Medulla oblongata (tissue), 1 donor: ENCODE data around the gene ZMYND8.
"Not testable (repeated sequence)": the region's sequence is repeated elsewhere in the genome, so short reads cannot be mapped to it uniquely, and the experiment has no call there.

Source experiments
- DNase-seq: peaks from one replicate; pipeline ENCODE4 v3.0.0-alpha.2; 2015; ENCODE audit errors: extremely low spot score

Gene ZMYND8

DNA sequence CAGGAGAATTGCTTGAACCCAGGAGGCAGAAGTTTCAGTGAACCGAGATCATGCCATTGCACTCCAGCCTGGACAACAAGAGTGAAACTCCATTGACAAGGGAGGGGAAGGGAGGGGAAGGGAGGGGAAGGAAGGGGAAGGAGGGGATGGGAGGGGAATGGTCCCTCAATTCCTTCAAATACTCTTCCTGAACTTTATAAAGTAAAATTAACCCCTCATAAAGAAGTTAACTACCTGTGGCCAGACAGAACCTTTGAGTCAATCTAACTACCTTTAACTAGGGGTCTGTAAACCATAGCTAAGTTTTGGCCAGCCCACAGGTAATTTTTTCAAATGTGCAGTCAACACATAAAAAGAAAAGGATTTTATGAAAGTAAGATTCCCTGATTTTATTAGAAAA, 131.0 kb downstream of the ZMYND8 start:
- DNase-seq = no peak

DNA sequence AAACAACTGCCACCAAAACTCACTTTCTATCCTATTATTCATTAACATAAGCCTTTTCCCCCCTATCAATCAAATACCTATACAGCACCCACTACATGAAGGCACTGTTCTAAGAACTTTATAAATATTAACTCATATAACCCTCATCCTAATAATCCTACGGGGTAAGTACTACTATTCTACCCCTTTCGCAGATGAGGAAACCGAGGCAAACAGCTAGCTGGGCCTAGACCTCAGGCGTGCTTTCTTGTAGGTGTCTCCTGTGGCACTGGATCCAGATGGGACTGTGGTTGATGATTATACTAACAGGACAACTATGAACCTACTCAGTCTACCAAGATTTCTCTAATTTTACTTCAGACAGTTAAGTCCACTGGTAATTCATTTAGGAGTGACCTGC, 131.6 kb downstream of the ZMYND8 start:
- no peak for DNase-seq

DNA sequence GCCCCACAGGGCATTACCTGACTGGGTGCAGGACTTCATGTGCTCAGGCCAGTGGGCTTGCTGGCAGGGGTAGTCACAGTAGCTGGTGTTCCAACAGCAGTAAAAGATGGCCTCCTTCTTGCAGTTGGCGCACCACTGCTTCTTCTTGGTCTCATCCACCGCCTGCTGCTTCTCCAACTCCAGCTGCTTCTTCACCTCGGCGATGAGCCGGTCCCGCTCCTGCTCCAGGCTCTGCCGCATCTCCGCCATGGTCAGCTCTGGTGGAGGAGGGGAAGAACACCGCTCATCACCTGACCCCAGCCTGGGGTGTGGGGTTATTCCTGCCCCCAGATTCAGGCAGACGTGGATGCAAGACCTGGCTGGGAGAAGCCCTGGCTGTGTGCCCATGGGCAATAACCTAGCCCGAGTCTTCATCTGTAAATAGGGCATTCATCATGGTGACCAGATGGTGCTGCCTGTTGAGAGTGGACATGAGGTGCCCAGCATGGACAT, 132.2 kb downstream of the ZMYND8 start:
- no peak for DNase-seq

DNA sequence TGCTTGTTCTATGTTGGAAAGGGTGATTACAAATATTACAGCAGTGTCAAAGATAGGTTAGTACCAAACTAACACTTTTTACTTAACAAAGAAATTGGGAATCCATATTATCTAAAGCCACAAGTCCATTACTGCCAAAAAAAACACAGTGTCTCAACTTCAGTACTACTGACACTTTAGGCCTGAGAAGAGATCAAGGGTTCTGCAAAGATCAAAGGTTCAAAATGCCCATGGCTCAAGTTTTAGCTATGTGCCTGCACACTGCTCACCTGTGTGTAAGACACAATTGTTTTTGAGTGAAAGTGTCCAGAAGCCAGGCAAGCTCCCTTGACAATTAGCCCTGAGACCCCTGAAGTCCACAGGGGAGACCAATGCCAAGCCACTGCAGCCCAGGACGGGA, 132.6 kb downstream of the ZMYND8 start:
- no peak for DNase-seq

DNA sequence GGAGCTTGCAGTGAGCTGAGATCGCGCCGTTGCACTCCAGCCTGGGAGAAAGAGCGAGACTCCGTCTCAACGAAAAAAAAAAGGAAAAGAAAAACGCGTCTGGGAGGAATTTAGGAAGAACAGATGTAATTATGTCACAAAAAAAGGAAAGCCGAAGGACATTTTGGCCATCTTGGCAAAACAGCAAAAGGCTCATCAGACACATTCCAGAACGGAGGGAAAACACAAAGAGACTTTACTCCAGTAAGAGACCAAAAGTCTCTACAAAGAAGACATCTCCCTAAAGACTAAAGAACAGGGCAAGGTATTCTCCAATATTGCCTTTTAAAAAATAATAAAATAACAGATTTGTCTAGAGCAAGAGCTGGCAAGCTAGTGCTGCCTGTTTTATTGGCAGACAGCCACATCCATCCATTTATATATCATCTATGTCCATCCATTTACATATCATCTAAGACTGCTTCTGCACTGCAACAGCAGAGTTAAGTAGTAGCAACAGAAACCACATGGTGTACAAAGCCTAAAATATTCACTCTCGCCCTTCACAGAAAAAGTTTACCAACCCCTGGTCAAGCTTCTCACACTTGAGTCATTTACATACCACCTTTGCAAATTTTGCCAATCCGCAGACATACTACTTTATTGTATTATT, 133.9 kb downstream of the ZMYND8 start:
- no peak for DNase-seq

DNA sequence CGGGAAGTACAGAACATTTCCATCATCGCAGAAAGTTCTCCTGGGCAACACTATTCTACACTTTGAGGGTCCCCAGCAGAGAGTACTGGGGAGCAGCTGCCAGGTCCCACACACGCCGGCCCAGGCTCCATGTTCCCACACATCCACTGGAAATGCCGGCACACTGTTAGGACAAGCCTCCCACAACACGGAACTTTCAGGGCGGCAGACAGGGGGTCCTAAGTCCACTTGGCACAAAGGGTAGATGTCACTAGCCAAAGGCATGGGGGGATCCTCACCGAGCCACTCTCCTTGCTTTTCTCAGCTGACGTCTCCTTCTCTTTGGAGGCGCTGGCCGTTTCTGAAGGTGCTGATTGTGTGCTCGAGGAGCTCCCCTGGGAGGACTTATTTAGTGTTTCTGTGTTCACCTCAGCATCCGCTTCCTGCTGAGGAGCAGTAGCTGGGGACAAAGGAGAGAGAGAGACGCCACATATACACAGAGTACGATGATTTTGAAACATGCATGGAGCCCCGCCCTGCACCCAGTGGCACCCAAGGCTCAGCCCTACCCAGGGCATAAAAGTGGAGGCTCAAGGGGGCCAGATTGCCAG, 135.4 kb downstream of the ZMYND8 start:
- DNase-seq = no peak

DNA sequence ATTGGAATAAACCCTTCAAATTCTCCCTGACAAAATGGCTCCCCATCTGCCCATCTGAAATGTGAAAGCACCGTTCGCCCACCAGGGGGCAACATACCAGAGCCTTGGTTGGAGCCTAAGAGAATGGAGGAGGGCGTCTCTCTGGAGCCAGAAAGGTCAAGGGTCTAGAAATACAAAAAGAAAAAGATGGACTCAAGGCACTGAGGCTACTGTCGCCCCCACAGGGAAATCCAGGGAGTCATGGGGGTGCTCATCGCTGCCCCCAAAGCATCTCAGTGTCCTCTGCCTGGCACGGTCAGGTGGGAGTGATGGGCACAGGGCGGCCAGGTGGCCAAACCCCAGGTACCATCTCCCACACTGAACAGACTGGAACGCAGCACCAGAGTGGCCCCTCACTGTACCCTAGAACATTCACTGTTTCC, 136.3 kb downstream of the ZMYND8 start:
- DNase-seq = peak; percentile 12

DNA sequence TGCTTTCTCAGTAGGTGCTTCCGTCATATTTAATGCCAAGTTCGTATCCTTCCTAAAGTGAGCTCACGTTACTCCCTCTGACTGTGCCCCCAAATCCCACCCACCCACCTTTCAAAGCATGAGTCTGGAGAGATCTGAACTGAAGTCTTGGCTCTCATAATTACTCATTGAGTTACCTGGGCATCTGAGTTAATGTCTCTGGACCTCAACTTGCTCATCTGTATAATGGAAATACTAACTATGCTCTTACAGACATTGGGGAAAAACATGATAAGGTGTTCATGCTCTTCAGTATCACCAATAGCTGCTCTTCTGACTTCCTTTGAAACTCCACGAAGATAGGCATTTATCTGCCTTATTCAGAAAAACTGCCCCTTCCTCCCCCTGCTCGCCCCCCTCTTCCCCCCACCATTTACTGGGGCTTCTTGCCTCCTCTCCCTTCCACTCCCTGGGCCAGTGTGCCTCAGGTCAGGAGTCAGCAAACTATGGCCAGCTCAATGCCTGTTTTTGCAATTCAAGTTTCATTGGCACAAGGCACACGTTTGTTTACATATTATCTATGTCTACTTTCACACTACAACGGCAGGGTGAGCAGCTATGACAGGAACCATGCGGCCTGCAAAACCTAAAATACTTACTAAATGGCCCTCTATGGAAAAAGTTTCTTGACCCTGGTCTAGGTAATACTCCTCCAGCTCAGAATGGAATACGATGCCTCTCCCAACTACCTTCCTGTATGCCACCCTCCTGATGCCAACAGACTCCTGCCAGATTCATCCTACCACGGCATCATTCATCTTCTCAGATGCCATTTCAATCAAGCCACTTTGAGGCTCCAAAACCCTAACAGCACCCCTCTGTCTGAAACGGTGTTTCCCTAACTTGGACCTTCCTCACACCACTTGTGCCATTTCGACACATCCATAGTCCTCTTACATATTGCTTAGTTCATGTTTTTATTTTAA, 138.7 kb downstream of the ZMYND8 start:
- no peak for DNase-seq

DNA sequence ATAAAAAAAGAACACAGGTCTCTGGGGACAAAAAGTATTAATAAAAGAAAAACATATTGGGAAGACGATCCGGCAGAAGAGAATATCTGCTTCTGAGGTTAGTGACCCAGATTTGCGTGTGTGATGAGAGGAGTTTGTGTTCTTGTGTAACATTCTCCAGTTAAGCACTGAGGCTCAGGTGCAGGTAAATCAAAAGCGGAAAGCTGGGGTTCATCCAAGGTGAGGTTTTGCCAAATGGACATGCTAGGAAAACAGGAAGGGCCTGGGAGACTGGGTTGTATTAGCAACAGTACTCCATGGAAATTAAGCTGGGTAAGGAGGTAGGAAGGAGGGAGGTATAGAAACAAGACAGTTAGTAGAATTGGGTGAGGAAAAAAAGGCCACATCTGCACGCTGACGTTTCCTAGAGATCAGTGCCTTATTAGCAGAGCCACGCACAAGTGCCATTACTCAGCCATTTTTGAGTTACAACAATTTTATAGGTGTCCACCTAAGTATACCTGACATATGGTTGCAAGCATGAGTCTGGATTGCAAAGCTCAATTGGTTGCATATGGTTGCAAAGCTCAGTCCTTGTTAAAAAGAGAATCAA, 139.6 kb downstream of the ZMYND8 start:
- no peak for DNase-seq

DNA sequence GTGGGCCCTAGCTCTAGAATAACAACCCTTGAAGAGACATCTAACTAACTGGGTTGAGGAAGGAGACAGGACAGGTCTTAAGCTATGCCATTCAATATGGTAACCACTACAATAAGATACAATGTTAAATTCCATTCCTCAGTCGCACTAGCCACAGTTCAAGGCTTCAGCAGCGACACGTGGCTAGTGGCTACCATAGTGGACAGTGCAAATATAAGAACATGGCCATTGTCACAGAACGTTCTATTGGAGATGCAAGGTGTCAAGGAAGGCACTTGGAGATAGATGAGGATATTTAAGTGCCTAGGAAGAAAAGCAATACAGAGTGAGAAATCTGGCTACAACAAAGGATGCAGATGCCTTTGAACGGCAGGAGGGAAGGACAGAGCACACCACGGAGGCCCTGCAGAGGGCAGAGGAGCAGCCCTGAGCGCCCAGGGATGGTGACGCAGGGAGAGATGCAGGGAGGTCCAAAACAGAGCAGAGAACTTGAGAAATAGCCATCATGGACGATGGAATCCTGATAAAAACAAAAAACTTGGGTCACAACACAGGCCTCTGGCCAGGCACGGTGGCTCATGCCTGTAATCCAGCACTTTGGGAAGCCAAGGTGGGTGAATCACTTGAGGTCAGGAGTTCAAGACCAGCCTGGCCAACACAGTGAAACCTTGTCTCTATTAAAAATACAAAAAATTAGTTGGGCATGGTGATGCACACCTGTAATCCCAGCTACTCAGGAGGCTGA, 140.7 kb downstream of the ZMYND8 start:
- no peak for DNase-seq

DNA sequence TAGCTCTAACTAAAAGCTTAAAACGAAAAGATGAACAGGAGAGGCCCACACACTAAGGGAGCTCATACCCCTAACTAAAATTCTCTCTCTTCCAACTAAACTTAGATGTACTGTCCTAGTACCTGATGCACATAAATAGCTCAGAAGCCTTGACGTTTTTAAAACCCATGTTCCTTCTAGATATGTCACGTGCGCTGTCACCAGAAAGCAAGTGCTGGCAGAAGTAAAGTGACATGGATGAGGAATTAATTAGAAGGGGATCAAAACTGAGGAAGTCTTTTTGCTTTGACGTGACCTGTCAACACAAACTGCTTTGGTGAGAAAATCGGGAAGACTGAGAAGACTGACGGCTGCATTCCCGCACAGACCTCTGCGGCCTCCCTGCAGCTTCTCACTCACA, 142.5 kb downstream of the ZMYND8 start:
- no peak for DNase-seq

DNA sequence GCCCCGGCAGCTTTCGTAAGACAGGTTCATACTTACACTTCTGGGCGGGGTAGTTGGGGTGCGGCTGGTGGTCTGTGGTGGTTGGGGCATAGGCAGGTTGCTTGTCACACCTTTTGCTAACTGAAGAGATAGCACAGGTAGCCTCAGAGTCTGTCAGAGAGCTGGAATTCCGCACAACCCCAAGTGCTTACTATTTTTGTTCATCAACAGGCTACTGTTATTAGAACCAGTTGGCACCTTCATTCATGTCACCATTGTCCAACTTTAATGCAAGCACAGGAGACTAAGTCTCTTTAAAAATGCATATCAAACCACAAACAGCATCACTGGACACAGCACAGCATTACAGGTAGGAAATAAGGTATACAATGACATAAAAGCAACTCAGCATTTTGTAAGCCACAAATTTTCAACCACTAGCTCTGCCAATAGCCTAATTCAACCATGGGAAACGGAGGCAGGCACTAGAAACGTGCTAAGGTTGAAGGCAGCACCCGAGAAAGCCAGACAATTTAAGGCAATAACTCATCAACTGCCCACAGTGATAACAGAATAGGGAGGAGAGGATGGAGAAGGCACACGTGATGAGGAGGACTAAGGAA, 143.8 kb downstream of the ZMYND8 start:
- no peak for DNase-seq

DNA sequence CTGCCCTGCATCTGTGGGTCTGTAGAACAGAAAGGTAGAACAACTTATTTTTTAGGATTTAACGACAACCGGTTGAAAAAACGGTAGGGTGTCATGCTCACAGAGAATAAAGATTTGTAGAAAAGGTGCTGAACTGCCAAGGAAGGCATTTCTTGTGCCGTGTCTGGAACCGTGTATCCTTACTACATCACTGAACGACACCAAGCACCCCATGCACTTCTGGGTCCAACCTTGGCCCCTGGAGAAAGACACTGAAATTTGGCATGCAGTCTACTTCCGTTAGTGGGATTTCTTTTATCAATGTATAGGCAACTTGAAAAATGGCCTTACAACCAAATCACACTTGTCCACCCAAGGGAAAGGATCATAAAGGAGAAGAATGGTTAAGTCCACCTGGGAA, 145.5 kb downstream of the ZMYND8 start:
- DNase-seq = no peak

DNA sequence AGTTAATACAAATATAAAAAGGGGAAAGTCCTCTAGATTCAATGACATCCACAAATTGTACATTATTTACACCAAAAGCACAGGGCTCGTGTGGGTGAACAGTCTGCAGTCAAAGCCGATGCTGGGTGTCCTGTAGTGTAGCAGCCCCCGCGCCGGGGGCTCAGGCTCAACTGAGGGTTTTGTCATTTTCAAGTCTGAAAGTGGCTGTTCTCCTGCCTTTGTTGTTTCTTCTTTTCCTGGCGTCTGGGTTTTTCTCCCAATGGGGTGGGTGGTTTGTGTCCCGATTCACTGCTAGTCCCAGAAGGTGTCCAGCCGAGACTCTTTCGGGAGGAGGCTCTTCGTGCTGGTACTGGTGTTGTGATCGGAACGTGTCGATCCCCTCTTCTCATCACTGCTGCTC, 146.0 kb downstream of the ZMYND8 start:
- no peak for DNase-seq

DNA sequence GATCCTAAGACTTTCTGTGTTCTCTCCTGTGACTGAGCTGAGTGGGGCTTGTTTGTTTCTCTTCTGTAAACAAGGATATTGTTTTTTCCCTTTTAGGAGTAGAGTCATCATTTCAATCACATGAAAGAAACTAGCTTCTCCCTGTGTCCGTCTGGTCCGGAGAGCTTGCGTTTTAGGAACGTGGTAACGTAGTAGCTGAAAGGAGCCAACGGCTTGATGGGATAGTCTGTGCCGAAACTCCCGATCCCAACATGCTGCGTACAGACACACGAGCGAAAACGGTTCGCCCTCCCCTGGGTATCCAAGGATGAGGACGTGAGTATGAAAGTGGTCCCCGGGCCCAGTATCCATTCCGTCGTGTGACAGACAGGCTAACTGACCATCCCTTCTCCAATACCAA, 146.5 kb downstream of the ZMYND8 start:
- no peak for DNase-seq

DNA sequence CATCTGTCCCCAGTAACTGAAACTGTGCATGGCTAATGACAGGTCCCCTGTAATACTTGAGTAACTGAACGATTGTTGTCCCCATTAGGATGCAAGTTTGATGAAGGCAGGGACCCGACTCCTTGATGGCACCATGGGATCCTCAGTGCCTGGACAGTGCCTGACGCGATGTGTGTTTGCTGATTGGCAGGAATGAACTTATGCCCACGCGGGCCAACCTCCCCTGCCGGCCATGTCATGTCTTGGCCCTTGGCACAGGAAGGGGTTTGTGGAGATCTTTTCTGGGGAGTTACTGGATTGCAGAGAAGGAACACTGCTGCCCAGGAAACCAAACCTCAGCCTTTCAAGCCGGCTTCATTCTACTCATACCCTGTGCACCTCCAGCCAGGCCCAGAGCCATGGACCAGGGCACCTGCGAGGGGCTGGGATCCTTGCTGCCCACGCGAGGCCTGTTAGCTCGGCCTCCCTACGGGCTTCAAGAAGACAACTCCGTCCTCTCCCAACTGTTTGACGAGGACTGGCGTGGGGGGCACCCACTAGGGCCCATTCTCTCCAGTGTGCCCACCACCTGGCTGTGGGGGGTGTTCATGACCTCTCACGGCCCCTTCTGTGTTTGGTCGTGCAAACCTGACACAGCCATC, 147.8 kb downstream of the ZMYND8 start:
- DNase-seq = no peak

DNA sequence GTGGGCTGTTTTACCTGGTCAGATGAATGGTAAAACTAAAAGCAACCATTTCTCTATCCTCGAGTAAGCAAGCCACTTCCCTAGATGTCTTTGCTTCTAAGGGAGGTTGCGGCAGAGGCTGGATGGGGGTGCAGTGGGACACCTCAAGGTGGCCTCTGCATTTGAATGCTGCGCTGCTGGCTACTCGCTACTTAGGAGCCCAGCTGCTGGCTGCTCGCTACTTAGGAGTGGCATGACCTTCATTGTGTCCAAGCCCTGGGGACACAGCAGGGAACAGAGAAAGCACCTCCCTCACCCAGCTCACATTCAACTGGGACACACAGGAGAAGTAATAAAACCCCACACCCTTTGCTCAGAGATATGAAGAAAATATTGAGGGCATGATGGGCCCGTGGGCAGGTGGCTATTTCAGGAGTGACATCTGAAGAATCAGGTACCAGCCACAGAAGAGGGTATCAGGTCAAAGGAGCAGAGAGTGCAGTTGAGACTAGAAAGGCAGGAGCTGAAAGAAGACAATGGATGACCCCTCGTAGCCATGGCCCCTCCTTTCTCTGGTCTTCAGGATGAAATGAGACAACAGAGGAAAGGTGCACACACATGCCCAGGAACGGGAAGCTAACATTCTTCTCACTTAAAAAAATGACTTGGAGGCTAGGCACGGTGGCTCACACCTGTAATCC, 149.4 kb downstream of the ZMYND8 start:
- DNase-seq = no peak

DNA sequence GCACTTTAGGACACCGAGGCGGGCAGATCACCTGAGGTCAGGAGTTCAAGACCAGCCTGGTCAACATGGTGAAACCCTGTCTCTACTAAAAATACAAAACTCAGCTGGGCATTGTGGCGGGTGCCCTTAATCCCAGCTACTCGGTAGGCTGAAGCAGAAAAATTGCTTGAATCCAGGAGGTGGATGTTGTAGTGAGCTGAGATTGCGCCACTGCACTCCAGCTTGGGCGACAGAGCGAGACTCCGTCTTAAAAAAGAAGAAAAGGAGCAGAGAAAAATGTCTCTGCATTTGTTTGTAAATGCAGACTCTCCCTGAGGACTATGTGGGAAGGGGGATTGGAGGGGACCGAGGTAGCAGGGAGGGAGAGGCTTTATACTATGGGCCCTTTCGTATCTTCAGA, 149.9 kb downstream of the ZMYND8 start:
- not testable (repeated sequence) for DNase-seq

DNA sequence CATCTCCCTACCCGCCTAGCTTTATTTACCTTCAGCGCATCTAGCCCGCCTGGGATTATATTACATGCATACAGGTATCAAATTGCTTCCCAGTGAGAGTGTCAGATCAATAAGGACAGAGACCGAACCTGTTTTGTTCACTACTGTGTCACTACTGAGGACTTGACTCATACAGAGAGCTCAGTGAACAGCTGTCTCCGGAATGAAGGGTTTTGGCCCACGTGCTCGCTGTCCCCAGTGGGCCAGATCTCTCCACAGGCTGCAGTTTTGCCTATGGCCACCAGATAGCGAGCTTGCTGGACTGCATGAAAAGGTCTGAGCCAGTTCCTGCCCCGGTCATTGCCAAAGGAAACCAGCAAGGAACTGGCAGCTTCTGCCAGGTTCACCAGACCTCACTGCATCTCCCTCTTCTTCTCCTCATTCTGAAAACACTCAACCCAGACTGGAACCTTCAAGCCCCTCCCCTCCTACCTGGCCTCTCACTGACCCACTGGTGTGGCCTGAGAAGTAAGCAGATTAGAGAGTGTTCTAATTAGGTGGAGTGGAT, 150.8 kb downstream of the ZMYND8 start:
- peak; percentile 29 for DNase-seq

DNA sequence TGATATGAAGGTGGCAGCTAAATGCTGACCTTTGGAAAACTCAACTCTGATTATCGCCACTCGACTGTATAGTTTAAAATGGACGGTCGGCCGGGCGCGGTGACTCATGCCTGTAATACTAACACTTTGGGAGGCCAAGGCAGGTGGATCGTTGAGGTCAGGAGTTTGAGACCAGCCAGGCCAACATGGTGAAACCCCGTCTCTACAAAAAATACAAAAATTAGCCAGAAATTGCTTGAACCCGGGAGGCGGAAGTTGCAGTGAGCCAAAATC, 151.7 kb downstream of the ZMYND8 start:
- not testable (repeated sequence) for DNase-seq
